Heart right ventricle (tissue), 16 donors: ENCODE results near the gene DCHS2. TPM values are rescaled to one million over a fixed set of nuclear protein-coding genes. Genes with fewer than 3 reads are reported as not detected.

Source experiments
- ATAC-seq, 8 donors: fragments of 200-7000 bp; cut with Tn5 transposase; one replicate each; pipeline ENCODE4 v1.9.1; 2020; ENCODE audit warnings: mild to moderate bottlenecking in 8 of 8, moderate library complexity in 8 of 8, moderate number of reproducible peaks in 1 of 8
- DNase-seq, 2 donors: peaks; one replicate each; pipeline ENCODE4 v3.0.0-alpha.2; 2020
- H3K27ac ChIP-seq, 10 donors: fragments of 200-600 bp; sonication (generic) in 2 of 10; one replicate each; pipeline versions ENCODE4 v1.5.0 to v1.8.0; 2020 to 2022; ENCODE audit warnings: mild to moderate bottlenecking in 3 of 10
- H3K27me3 ChIP-seq, 7 donors: fragments of 200-600 bp; one replicate each; pipeline ENCODE4 v1.8.0; 2021 to 2022; ENCODE audit warnings: mild to moderate bottlenecking in 2 of 7
- H3K36me3 ChIP-seq, 9 donors: fragments of 200-600 bp; sonication (generic) in 1 of 9; one replicate each; pipeline versions ENCODE4 v1.5.0 to v1.8.0; 2020 to 2022; ENCODE audit warnings: mild to moderate bottlenecking in 2 of 9
- H3K4me1 ChIP-seq, 9 donors: fragments of 200-600 bp; sonication (generic) in 1 of 9; one replicate each; pipeline versions ENCODE4 v1.5.0 to v1.8.0; 2020 to 2022; ENCODE audit warnings: mild to moderate bottlenecking in 4 of 9
- H3K4me3 ChIP-seq, 10 donors: fragments of 200-600 bp; sonication (generic) in 2 of 10; one replicate each; pipeline versions ENCODE4 v1.5.0 to v1.8.0; 2020 to 2022; ENCODE audit warnings: mild to moderate bottlenecking in 7 of 10, moderate library complexity in 2 of 10
- H3K9me3 ChIP-seq, 11 donors: fragments of 200-600 bp in 10 of 11; sonication (generic) in 2 of 11; one replicate each; pipeline versions ENCODE4 v1.5.0 to v1.8.0; 2013 to 2022; ENCODE audit warnings: mild to moderate bottlenecking in 2 of 11, control low read depth in 1 of 11, moderate library complexity in 1 of 11
- CTCF ChIP-seq, 9 donors: fragments of 200-600 bp; sonication (generic) in 2 of 9; IDR thresholded peaks; one replicate each; pipeline versions ENCODE4 v1.5.0 to v1.8.0; 2021 to 2022; ENCODE audit warnings: antibody characterized with exemption in 9 of 9, mild to moderate bottlenecking in 5 of 9, moderate library complexity in 1 of 9
- WGBS, 2 donors: extraction: QIAGEN DNeasy Blood & Tissue Kit; methylation state at CpG; one replicate each; pipeline ENCODE4 v1.1.7; 2013; ENCODE audit warnings: inconsistent platforms in 1 of 2; 5-methylcytosine and 5-hydroxymethylcytosine counted together
- intact Hi-C, 10 donors: fragments of 100-400 bp; cut with DNase I; formaldehyde crosslinking; loops; one replicate each; pipeline versions ENCODE4 v1.11.1 to v1.14.2; 2022
- polyA plus RNA-seq, 2 donors: library from polyadenylated mRNA; stranded (reverse); fragments of 200-250 nt; gene quantifications; one replicate each; pipeline ENCODE4 v1.2.3, GENCODE V29; 2013
- total RNA-seq, 10 donors: library from RNA; stranded (reverse); fragmentation: NEBNext Ultra II Directional in 3 of 10; extraction: Animal tissue kit (Norgen Biotek cat#: 25700) in 3 of 10; gene quantifications; one replicate each; pipeline versions ENCODE4 v1.2.1 to v1.2.4, GENCODE V29; 2021 to 2023
- donor health status: Arrhythmogenic right ventricular cardiomyopathy.
- donor health status: ischemic (EF 13 %, LVEDD 7.1; RV severe dilation, severe dysfunction).
- donor health status: healthy with polysubstance abuse.
- donor health status: DM: no; HTN: yes; CAD: no.
- donor health status: DM: no; HTN: no; CAD: no.
- donor health status: ischemic (EF 25% LVEDD 6.9; RV normal size, moderate dysfunction).
- donor health status: ischemic (EF 25% LVEDD 5.7; RV mildly dilated, moderate dysfunction).
- donor health status: healthy.
- donor health status: DM: yes; HTN: yes; CAD: no.
- donor health status: Ischemic cardiomyopathy.
- donor health status: ischemic (EF 35%, LVEDD 5.7; RV mildly dilated, moderate dysfunction).
- donor health status: nonischemic (EF 11% LVEDD 7.7; RV severe dilation, severe dysfunction).
- donor health status: DM: yes; HTN: yes; CAD: no.
- donor health status: PGD.
- donor health status: ischemic (EF 29% LVEDD 5.4; RV normal size, mild dysfunction).
- donor health status: nonischemic (EF 23%, LVEDD 6.1; RV moderate dilation, normal function).

DCHS2 gene
- total and polyA plus RNA-seq, 12 donors: under 0.01 to 0.14 (median 0.04) TPM; not detected in 7

GRCh38 chr4:154435895-154436294 is 55.7 kb downstream of the DCHS2 start:
- no peaks in the 10 kb centered on the region for H3K36me3 ChIP-seq
- intact Hi-C loops: no loop called here
- WGBS, 2 donors: 67 to 73% methylated on average over 1 of the region's 1 CpG
- no peak for DNase-seq
- H3K9me3 ChIP-seq: no peaks in the 10 kb centered on the region
- H3K4me1 ChIP-seq: no peaks in the 10 kb centered on the region
- no peak overlapping the region for H3K27ac ChIP-seq
- no peak for TF ChIP-seq CTCF (IDR thresholded peaks at IDR 0.05)
- peaks cover 0 to 7% (median 0%) of the 10 kb centered on the region in 7 donors for H3K27me3 ChIP-seq
- no peak overlapping the region for H3K4me3 ChIP-seq
- ATAC-seq: no peak

GRCh38 chr4:154433543-154433942 is 58.1 kb downstream of the DCHS2 start:
- ATAC-seq (no peak), DNase-seq (no peak)
- intact Hi-C loops: no loop called here
- Histone ChIP-seq H3K9me3 (no peaks in the 10 kb centered on the region), H3K36me3 (no peaks in the 10 kb centered on the region), H3K27ac (no peak overlapping the region), H3K4me3 (no peak overlapping the region), H3K4me1 (no peaks in the 10 kb centered on the region), H3K27me3 (peaks cover 0 to 8% (median 0%) of the 10 kb centered on the region in 7 donors)
- 90 to 92% methylated on average over 6 of the region's 6 CpGs for WGBS, 2 donors
- TF ChIP-seq CTCF (IDR thresholded peaks at IDR 0.05): no peak

GRCh38 chr4:154429176-154429575 is 62.4 kb downstream of the DCHS2 start:
- DNase-seq: no peak
- H3K9me3 ChIP-seq: no peaks in the 10 kb centered on the region
- no peak for TF ChIP-seq CTCF (IDR thresholded peaks at IDR 0.05)
- H3K27ac ChIP-seq: no peak overlapping the region
- H3K4me1 ChIP-seq: no peaks in the 10 kb centered on the region
- intact Hi-C loops: no loop called here
- ATAC-seq: no peak
- no peaks in the 10 kb centered on the region for H3K36me3 ChIP-seq
- WGBS, 2 donors: 75 to 84% methylated on average over 5 of the region's 5 CpGs
- peaks cover 0 to 14% (median 0%) of the 10 kb centered on the region in 7 donors for H3K27me3 ChIP-seq
- H3K4me3 ChIP-seq: no peak overlapping the region

GRCh38 chr4:154427149-154427548 is 64.5 kb downstream of the DCHS2 start:
- WGBS, 2 donors: 81 to 86% methylated on average over 6 of the region's 6 CpGs
- no peaks in the 10 kb centered on the region for H3K4me1 ChIP-seq
- DNase-seq (no peak), ATAC-seq (no peak)
- intact Hi-C loops: no loop called here
- H3K27me3 ChIP-seq: peaks cover 0 to 20% (median 6%) of the 10 kb centered on the region in 7 donors
- H3K27ac ChIP-seq: no peak overlapping the region
- no peaks in the 10 kb centered on the region for H3K9me3 ChIP-seq
- no peaks in the 10 kb centered on the region for H3K36me3 ChIP-seq
- H3K4me3 ChIP-seq: no peak overlapping the region
- TF ChIP-seq CTCF (IDR thresholded peaks at IDR 0.05): no peak
